D721Med (cell line): ENCODE results near the gene BDH1.

Source experiments
- DNase-seq: peaks from one replicate; pipeline ENCODE4 v3.0.0; 2011; ENCODE audit warnings: low spot score; ENCODE audit not compliant: insufficient read length
- FAIRE-seq: peaks from 2 replicates; lab custom pipeline; 2011; peaks lifted over from hg19 to GRCh38; lab: Jason Lieb, UNC
- CTCF ChIP-seq: IDR thresholded peaks from 2 replicates; pipeline ENCODE4 v1.5.1; 2012; ENCODE audit warnings: mild to moderate bottlenecking, control low read depth; ENCODE audit not compliant: insufficient read depth; ENCODE audit errors: missing control alignments

Gene BDH1

GRCh38 chr3:197554196-197554561, 1.6 kb downstream of the BDH1 start:
- FAIRE-seq (no peak), DNase-seq (no peak)
- TF ChIP-seq CTCF: no peak

DNA sequence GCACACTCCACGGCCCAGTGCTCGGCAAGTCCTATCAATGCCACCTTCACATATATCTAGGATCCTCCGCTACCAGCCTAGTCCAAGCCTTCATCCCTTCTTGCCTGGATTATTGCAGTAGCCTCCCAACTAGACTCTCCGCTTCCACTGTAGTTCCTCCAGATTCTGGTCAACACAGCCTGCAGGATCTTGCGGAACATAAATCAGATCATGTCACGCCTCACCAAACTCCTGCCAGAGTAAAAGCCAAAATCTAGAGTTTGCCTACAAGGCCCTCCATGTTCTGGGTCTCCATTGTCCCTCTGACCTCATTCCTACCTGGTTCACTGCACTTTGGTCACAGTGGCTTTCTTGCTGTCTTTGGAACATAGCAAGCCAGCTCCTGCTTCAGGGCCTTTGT, 3.6 kb downstream of the BDH1 start:
- DNase-seq: no peak
- TF ChIP-seq CTCF: no peak
- FAIRE-seq: no peak

DNA sequence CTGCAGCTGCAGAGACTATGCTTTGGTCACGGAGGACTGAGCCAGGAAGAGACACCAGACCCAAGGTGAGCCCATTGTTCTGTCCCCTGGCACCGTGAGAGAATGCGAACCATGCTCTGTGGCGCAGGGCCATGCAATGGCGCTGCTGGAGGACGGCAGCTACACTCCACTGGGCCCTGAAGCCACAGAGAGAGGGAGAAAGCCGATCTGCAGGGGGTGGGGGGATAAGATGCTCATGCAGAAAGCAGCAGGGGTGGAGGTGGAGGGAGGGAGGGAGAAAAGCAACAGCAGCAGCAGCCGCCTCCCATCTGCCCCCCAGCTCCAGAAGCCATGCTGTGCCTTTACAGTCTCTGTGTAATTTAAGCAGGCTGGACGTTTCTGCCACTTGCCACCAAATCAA, 5.3 kb downstream of the BDH1 start:
- DNase-seq (no peak), FAIRE-seq (no peak)
- TF ChIP-seq CTCF: no peak

DNA sequence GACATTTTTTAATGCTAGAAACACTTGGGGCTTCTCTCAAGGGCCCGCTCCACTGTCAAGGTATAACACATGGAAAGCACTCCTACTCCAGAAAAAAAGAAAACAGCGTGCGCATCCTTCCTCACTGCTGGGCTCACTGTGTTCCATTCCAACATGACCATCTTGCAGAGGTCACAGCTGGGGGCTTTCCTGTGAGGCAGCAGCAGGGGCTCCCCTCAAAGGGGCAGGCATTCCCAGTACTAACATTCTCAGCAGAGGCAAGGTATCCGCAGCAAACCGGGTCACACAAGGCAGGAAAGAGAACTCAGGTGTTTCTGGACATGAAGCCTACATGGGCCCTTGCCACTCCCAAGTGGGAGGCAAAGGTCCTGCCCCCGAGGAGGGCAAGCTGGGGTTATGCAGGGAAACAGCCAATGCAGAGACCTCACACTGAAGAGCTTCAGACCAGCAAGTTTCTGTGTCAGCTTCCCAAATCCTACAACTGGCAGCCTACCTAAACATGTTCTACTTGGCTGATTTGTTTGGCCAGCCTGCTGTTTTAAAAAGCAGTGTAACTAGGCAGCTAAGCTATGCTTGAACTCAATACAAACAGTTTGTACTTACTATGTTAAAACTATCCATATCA, 6.4 kb downstream of the BDH1 start:
- no peak for TF ChIP-seq CTCF
- no peak for FAIRE-seq

GRCh38 chr3:197547306-197548011, 8.3 kb downstream of the BDH1 start:
- DNase-seq (no peak), FAIRE-seq (no peak)
- TF ChIP-seq CTCF: no peak

More for the DNA sequence above, 6.4 kb downstream of the BDH1 start:
- no peak for DNase-seq

DNA sequence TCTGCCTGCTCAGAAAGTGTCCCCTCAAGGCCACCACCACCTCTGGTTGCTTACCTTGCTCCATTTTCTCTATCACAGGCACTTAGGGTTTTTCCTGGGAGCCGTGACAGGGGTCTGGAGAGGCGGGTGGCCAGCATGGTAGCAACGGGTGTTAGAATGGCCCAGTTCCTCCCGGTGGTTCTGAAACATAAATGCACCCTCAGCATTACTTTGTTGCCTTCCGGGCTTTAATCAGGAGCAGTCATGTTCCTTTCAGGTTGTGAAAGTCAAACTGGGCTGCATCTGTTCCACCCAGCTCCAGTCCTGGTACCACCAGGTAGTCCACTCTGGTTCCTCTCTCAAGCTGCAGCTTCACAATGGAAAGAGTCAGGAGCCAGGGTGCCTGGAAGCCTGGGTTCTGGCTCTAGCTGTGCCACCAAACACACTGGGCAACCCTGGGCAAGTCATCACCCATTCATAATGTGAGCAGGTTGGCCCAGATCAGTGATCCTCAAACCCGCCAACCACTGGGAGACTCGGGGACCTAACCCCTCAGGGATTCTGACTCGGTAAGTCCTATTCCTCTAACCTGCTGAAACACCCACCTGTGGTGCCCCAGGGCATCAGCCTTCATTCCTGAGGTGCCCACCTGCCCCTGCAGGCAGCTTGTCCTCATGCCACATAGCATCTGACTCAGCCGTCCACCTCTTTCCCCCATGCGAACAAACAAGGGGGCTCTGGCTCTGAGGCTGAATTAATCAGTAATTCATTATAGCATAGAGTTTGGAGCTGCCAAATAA, 9.3 kb downstream of the BDH1 start:
- TF ChIP-seq CTCF: no peak
- DNase-seq: no peak
- no peak for FAIRE-seq
